Psoas muscle (tissue), 8 donors: ENCODE data around the gene LCLAT1. TPM values are rescaled to one million over a fixed set of nuclear protein-coding genes. Genes with fewer than 3 reads are reported as not detected.
A peak's percentile ranks its signal among the peaks of the same experiment; 100 is the strongest.

ENCODE experiments used
- ATAC-seq, 4 donors: fragments of 200-7000 bp; cut with Tn5 transposase; one replicate each; pipeline ENCODE4 v1.9.1; 2020; ENCODE audit warnings: moderate library complexity in 3 of 4, mild to moderate bottlenecking in 2 of 4
- DNase-seq, 2 donors: peaks; one replicate each; pipeline ENCODE4 v3.0.0-alpha.2; 2020
- H3K27ac ChIP-seq: fragments of 200-600 bp; one replicate; pipeline ENCODE4 v1.8.0; 2022
- H3K27me3 ChIP-seq, 3 donors: fragments of 200-600 bp in 1 of 3; one replicate each; pipeline versions ENCODE4 v1.6.1 to v1.8.0; 2013 to 2022; ENCODE audit warnings: low read length in 2 of 3, mild to moderate bottlenecking in 2 of 3, moderate library complexity in 1 of 3; ENCODE audit not compliant: insufficient read depth in 3 of 3
- H3K36me3 ChIP-seq, 2 donors: fragments of 200-600 bp in 1 of 2; one replicate each; pipeline versions ENCODE4 v1.6.1 to v1.8.0; 2013 to 2022; ENCODE audit warnings: low read depth in 1 of 2, mild to moderate bottlenecking in 1 of 2, moderate library complexity in 1 of 2; ENCODE audit not compliant: insufficient read depth in 1 of 2
- H3K4me1 ChIP-seq: fragments of 200-600 bp; one replicate; pipeline ENCODE4 v1.8.0; 2022
- H3K4me3 ChIP-seq: fragments of 200-600 bp; one replicate; pipeline ENCODE4 v1.8.0; 2022; ENCODE audit warnings: mild to moderate bottlenecking
- H3K9me3 ChIP-seq: fragments of 200-600 bp; one replicate; pipeline ENCODE4 v1.8.0; 2022
- WGBS, 3 donors: extraction: QIAGEN DNeasy Blood & Tissue Kit; methylation state at CpG; one replicate each; pipeline versions ENCODE4 v1.1.6 to v1.1.7; 2013; 5-methylcytosine and 5-hydroxymethylcytosine counted together
- intact Hi-C, 2 donors: fragments of 100-400 bp; cut with DNase I; formaldehyde crosslinking; loops; one replicate each; pipeline versions ENCODE4 v1.11.0 to v1.14.2; 2022
- polyA plus RNA-seq, 3 donors: library from polyadenylated mRNA; stranded (reverse); fragments of 200-250 nt; gene quantifications; one replicate each; pipeline ENCODE4 v1.2.3, GENCODE V29; 2013
- total RNA-seq, 4 donors: library from RNA; stranded (reverse); fragmentation: NEBNext Ultra II Directional in 2 of 4; extraction: Animal tissue kit (Norgen Biotek cat#: 25700) in 2 of 4; gene quantifications; one replicate each; pipeline versions ENCODE4 v1.2.1 to v1.2.4, GENCODE V29; 2021 to 2023
- TF ChIP-seq, protein P1 (sequence below): fragments of 200-600 bp; IDR thresholded peaks from one replicate; pipeline ENCODE4 v1.8.0; 2022; ENCODE audit warnings: antibody characterized with exemption
- donor health status: healthy with polysubstance abuse.
- donor health status: DM: no; HTN: no; CAD: no; lungs with moderate emphysema.
- donor health status: Bipolar disorder and iron deficiency.
- donor health status: healthy.
- donor health status: DM: yes; HTN: yes; CAD: no.
- donor health status: DM: no; HTN: no; CAD: no.
- donor health status: DM: no; HTN: no; CAD: no.
- donor health status: DM: yes; HTN: yes; CAD: no.

Gene LCLAT1
- total and polyA plus RNA-seq, 7 donors = 4.2 to 18.8 (median 6.0) TPM

DNA sequence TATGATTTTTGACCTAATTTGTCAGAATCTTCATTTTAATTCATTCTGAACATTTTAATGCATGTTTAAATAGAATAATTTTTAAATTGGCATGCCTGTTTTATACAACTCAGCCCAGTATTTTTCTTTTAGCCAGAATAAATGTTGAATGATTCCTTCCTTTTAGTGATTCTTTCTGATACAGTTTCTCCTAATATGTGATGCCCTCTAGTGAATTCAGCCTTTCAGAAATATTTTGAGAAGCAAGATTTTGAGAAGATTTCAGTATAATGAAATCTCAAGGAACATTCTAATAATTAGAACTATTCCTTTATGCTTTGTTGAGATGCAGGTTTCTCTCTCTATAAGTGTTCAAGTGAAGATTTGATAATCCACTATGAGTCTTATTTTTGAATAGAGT lies 28.5 kb downstream of the LCLAT1 start:
- Histone ChIP-seq H3K4me3 (no peak overlapping the region), H3K4me1 (no peaks in the 10 kb centered on the region), H3K27ac (no peak overlapping the region), H3K27me3 (no peaks in the 10 kb centered on the region), H3K9me3 (no peaks in the 10 kb centered on the region), H3K36me3 (no peaks in the 10 kb centered on the region)
- TF ChIP-seq, protein P1, sequence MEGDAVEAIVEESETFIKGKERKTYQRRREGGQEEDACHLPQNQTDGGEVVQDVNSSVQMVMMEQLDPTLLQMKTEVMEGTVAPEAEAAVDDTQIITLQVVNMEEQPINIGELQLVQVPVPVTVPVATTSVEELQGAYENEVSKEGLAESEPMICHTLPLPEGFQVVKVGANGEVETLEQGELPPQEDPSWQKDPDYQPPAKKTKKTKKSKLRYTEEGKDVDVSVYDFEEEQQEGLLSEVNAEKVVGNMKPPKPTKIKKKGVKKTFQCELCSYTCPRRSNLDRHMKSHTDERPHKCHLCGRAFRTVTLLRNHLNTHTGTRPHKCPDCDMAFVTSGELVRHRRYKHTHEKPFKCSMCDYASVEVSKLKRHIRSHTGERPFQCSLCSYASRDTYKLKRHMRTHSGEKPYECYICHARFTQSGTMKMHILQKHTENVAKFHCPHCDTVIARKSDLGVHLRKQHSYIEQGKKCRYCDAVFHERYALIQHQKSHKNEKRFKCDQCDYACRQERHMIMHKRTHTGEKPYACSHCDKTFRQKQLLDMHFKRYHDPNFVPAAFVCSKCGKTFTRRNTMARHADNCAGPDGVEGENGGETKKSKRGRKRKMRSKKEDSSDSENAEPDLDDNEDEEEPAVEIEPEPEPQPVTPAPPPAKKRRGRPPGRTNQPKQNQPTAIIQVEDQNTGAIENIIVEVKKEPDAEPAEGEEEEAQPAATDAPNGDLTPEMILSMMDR = no peak
- intact Hi-C loops = no loop called here
- ATAC-seq = no peak
- no peak for DNase-seq

DNA sequence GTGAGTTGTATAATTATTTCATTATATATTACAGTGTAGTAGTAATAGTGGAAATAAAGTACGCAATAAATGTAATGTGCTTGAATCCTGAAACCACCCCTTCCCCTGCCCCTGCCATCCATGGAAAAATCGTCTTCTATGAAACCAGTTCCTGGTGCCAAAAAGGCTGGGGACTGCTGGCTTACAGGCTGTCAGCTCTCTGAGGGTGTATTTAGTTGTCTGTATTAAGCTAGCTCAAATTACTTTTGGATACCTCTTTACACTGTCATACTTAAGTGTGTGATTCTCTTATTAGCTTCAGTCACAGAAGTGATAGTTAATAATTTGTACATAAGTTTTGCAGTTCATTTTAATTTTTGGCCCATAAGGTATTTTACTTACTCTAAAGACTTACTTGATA lies 29.6 kb downstream of the LCLAT1 start:
- ATAC-seq (peak in 2 of 4 donors; percentile 43 to 75), DNase-seq (no peak)
- H3K9me3 ChIP-seq = no peaks in the 10 kb centered on the region
- H3K4me3 ChIP-seq = no peak overlapping the region
- WGBS, 3 donors = 35 to 57% (median 48%) methylated on average over 2 of the region's 2 CpGs
- TF ChIP-seq, protein P1 = no peak
- peaks cover 4% of the 10 kb centered on the region for H3K4me1 ChIP-seq
- intact Hi-C loops = no loop called here
- no peak overlapping the region for H3K27ac ChIP-seq
- H3K27me3 ChIP-seq = no peaks in the 10 kb centered on the region
- no peaks in the 10 kb centered on the region for H3K36me3 ChIP-seq

DNA sequence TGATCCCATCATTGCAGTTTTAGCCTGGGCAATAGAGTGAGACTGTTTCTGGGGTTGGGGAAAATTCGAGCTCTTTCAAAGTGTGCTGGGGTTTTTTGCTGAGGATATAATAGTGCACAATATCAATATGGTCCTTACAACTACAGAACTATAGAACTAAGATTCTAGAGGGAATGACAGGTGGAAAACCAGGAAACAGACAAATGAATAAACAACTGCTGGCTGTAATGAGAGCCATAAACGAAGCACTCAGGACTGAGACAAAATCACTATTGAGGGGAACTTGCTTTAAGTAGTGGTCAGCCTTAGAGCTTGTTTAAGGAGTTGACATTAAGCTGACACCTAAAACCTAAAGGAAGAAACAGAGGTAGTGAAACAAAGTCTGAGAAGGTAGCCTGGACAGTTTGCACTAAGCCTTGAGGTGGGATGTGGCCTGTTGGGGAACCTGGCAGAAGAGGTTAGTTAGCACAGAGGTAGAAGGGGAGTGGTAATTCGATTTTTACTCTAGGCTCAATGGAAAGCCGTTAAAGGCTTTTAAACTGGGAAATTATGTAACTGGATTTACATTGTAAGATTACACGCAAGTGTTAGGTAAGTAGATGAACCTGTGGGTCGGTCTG lies 33.8 kb downstream of the LCLAT1 start:
- TF ChIP-seq, protein P1 = no peak
- 87 to 91% (median 91%) methylated on average over 6 of the region's 6 CpGs for WGBS, 3 donors
- intact Hi-C loops = no loop called here
- no peaks in the 10 kb centered on the region for H3K9me3 ChIP-seq
- H3K27ac ChIP-seq = no peak overlapping the region
- ATAC-seq (no peak), DNase-seq (no peak)
- no peaks in the 10 kb centered on the region for H3K36me3 ChIP-seq
- H3K4me1 ChIP-seq = peaks cover 21% of the 10 kb centered on the region
- H3K27me3 ChIP-seq = no peaks in the 10 kb centered on the region
- no peak overlapping the region for H3K4me3 ChIP-seq

DNA sequence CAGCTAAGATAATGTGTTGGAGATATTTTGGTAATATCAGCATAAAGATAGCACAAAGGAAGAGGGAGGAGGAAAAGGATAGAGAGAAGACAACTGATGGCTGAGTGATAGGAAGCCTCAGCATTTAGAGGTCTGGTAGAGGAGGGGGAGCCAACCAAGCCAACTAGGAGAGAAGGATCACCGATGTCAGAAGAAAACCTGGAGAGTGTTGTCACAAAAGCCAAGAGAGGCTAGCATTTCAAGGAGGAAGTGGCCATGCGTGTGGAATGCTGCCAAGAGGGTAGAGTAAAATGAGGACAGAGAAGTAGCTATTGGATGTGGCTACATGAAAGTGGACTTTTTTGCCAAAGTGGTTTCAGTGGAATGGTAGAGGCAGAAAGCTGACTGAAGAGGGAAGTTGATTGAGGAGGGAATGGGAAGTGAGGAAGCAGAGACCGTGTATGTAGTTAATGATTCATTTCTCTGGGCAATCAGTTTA lies 34.3 kb downstream of the LCLAT1 start:
- Histone ChIP-seq H3K36me3 (no peaks in the 10 kb centered on the region), H3K27ac (no peak overlapping the region), H3K9me3 (no peaks in the 10 kb centered on the region), H3K4me3 (no peak overlapping the region), H3K27me3 (no peaks in the 10 kb centered on the region), H3K4me1 (peaks cover 21% of the 10 kb centered on the region)
- WGBS, 3 donors = 62 to 85% (median 64%) methylated on average over 3 of the region's 3 CpGs
- intact Hi-C loops = no loop called here
- DNase-seq = peak; percentile 33 to 54
- TF ChIP-seq, protein P1 = no peak
- ATAC-seq = no peak

DNA sequence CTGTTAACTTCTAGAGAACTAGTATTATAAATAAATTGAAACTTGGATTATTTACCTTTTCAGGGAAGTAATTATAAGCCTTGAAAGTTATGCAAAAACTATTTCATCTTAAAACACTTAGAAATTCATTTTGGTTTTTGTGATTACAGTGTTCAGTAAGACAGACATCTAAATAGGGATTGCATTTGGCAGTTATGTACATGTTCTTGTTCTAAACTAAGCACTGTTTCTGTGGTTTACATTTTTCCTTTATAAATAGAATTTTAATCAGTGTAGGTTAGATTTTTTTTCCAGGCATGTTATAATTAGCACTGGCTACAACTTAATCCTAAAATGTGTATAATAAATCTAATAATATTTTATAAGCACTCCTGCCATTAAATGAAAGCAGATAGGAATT lies 35.0 kb downstream of the LCLAT1 start:
- no peak for DNase-seq
- H3K4me1 ChIP-seq = peaks cover 21% of the 10 kb centered on the region
- no peaks in the 10 kb centered on the region for H3K9me3 ChIP-seq
- H3K36me3 ChIP-seq = no peaks in the 10 kb centered on the region
- no peaks in the 10 kb centered on the region for H3K27me3 ChIP-seq
- no peak for ATAC-seq
- intact Hi-C loops = no loop called here
- TF ChIP-seq, protein P1 = no peak
- H3K27ac ChIP-seq = no peak overlapping the region
- no peak overlapping the region for H3K4me3 ChIP-seq
